GM21367 (cell line): Measurements from ENCODE around the gene ELAPOR2.
"Not testable (repeated sequence)": the region's sequence is repeated elsewhere in the genome, so short reads cannot be mapped to it uniquely, and the experiment has no call there.

Experiments
- ATAC-seq: cut with Tn5 transposase; IDR thresholded peaks from one replicate; pipeline ENCODE4 v1.9.1; 2021; ENCODE audit not compliant: unreplicated experiment

ELAPOR2 gene

GRCh38 chr7:87059525-87060287 is at the start of gene ELAPOR2:
Gene ELAPOR2 (minus strand): TSS chr7:87059654. CDS start chr7:87059513, 141 bp downstream.
- peak; percentile 95 for ATAC-seq

GRCh38 chr7:87107949-87108776 is 48.7 kb upstream of the ELAPOR2 start:
- no peak for ATAC-seq

GRCh38 chr7:87106974-87107612 is 47.6 kb upstream of the ELAPOR2 start:
- no peak for ATAC-seq

GRCh38 chr7:87105401-87105800 is 45.9 kb upstream of the ELAPOR2 start:
- no peak for ATAC-seq

GRCh38 chr7:87100326-87100725 is 40.9 kb upstream of the ELAPOR2 start:
- ATAC-seq, result no peak

GRCh38 chr7:87097375-87097774 is 37.9 kb upstream of the ELAPOR2 start:
- ATAC-seq, result not testable (repeated sequence)

GRCh38 chr7:87094322-87094721 is 34.9 kb upstream of the ELAPOR2 start:
- no peak for ATAC-seq

- ATAC-seq, result no peak
Measured at GRCh38 chr7:87092568-87093091, 33.2 kb upstream of the ELAPOR2 start.

GRCh38 chr7:87091487-87092066 is 32.1 kb upstream of the ELAPOR2 start:
- ATAC-seq, result no peak

GRCh38 chr7:87083865-87084519 is 24.5 kb upstream of the ELAPOR2 start:
- ATAC-seq, result no peak

- ATAC-seq, result no peak
Measured at GRCh38 chr7:87082675-87083074, 23.2 kb upstream of the ELAPOR2 start.

GRCh38 chr7:87075671-87076404 is 16.4 kb upstream of the ELAPOR2 start:
- ATAC-seq, result no peak

- no peak for ATAC-seq
Measured at GRCh38 chr7:87067788-87068187, 8.3 kb upstream of the ELAPOR2 start.

- ATAC-seq, result no peak
Measured at GRCh38 chr7:87060288-87060537, 759 bp upstream of the ELAPOR2 start.

GRCh38 chr7:87058744-87059524 is 520 bp downstream of the ELAPOR2 start:
- ATAC-seq, result peak; percentile 36

GRCh38 chr7:87057210-87057609 is 2.2 kb downstream of the ELAPOR2 start:
- ATAC-seq, result no peak

GRCh38 chr7:87056346-87056745 is 3.1 kb downstream of the ELAPOR2 start:
- no peak for ATAC-seq

GRCh38 chr7:87048839-87049238 is 10.6 kb downstream of the ELAPOR2 start:
- ATAC-seq, result no peak

GRCh38 chr7:87046456-87046855 is 13.0 kb downstream of the ELAPOR2 start:
- no peak for ATAC-seq
